ENCODE measurements around the gene ZNF429. TPM values are rescaled to one million over a fixed set of nuclear protein-coding genes. Genes with fewer than 3 reads are reported as not detected.

The ZNF429 gene
- polyA plus RNA-seq, 1 donor (not counting 4 experiments of a cell fraction or from before 2014, with no cell fraction given), result 4.4 TPM

- no peak overlapping the region for H3K27ac ChIP-seq (ENCODE audit: control insufficient read depth, insufficient read depth, low read length)
- no peaks in the 10 kb centered on the region for H3K9me1 ChIP-seq (ENCODE audit: control insufficient read depth, extremely low read depth, insufficient read depth, low read length)
- no peak overlapping the region for H3K4me3 ChIP-seq (ENCODE audit: control insufficient read depth in 2 of 3, extremely low read depth in 1 of 3, insufficient read depth in 2 of 3, low read depth in 1 of 3, low read length in 3 of 3)
- H3K36me3 ChIP-seq (ENCODE audit: control insufficient read depth in 2 of 2, extremely low read depth in 1 of 2, insufficient read depth in 2 of 2, low read length in 2 of 2), result no peaks in the 10 kb centered on the region
- H3K79me2 ChIP-seq (ENCODE audit: control insufficient read depth, insufficient read depth, low read length), result no peaks in the 10 kb centered on the region
- no peak overlapping the region for H3K9ac ChIP-seq (ENCODE audit: control insufficient read depth, extremely low read depth, insufficient read depth, low read length)
- no peaks in the 10 kb centered on the region for H3K27me3 ChIP-seq (ENCODE audit: control insufficient read depth, extremely low read depth, insufficient read depth, low read length)
- peaks cover 21% of the 10 kb centered on the region for H3K9me3 ChIP-seq (ENCODE audit: control insufficient read depth, low read depth, low read length)
- H3K4me1 ChIP-seq (ENCODE audit: control insufficient read depth, extremely low read depth, insufficient read depth, low read length), result no peaks in the 10 kb centered on the region
- no peak for TF ChIP-seq CTCF (optimal IDR thresholded peaks at IDR 0.05 in 1 of 3, IDR thresholded peaks at IDR 0.05 in 1 of 3, conservative IDR thresholded peaks at IDR 0.05 in 1 of 3; ENCODE audit: extremely low read depth in 1 of 3, insufficient read depth in 2 of 3, low read length in 3 of 3)
- no peak for TF ChIP-seq EZH2 (IDR thresholded peaks at IDR 0.05; ENCODE audit: low read length)
- no peak overlapping the region for H2AFZ ChIP-seq (ENCODE audit: control insufficient read depth, low read length)
- DNase-seq (ENCODE audit: low read depth, low spot score), result no peak
- FAIRE-seq, result no peak
- no peaks in the 10 kb centered on the region for H4K20me1 ChIP-seq (ENCODE audit: control insufficient read depth, extremely low read depth, insufficient read depth, low read length)
- H3K4me2 ChIP-seq (ENCODE audit: control insufficient read depth, extremely low read depth, insufficient read depth, low read depth, low read length), result no peak overlapping the region
- dilution Hi-C loops (cut with MboI; ENCODE audit: extremely low pct_ligation_motif_present, low sequenced_read_pairs), result no loop called here
Measured at GRCh38 chr19:21584537-21584936, 79.1 kb downstream of the ZNF429 start.

DNA sequence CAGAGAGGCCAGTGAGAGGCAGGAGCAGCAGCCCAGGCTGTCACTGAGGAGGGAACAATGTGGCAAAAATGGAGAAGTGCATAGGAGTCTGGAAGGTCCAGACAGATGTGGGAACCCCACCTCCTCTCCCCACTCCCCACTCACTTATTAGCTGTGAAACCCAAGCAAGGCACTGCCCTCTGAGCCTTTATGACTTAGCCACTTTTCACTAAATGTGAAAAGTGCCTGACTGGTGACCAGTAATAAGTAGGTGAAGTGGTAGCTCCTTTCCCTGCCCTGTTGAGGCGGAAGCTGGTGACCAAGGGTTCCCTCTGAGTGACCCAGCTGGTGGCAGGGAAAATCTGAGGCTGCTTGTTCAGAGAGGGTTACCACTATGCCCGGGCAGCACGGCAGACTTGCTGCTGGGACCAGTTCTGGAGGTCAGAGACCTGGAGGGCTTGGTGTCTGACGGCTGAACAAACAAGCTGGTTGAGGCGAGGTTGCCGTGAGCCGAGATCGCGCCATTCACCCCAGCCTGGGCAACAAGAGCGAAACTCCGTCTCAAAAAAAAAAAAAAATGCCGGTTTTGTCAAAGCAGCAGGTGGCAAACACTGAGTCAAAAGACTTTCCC is 80.0 kb downstream of the ZNF429 start:
- peaks cover 19% of the 10 kb centered on the region for H3K9me3 ChIP-seq (ENCODE audit: control insufficient read depth, low read depth, low read length)
- no peak overlapping the region for H2AFZ ChIP-seq (ENCODE audit: control insufficient read depth, low read length)
- DNase-seq (ENCODE audit: low read depth, low spot score) (no peak), FAIRE-seq (no peak)
- H3K9me1 ChIP-seq (ENCODE audit: control insufficient read depth, extremely low read depth, insufficient read depth, low read length), result no peaks in the 10 kb centered on the region
- no peak overlapping the region for H3K27ac ChIP-seq (ENCODE audit: control insufficient read depth, insufficient read depth, low read length)
- H3K9ac ChIP-seq (ENCODE audit: control insufficient read depth, extremely low read depth, insufficient read depth, low read length), result no peak overlapping the region
- H3K36me3 ChIP-seq (ENCODE audit: control insufficient read depth in 2 of 2, extremely low read depth in 1 of 2, insufficient read depth in 2 of 2, low read length in 2 of 2), result no peaks in the 10 kb centered on the region
- no peaks in the 10 kb centered on the region for H3K79me2 ChIP-seq (ENCODE audit: control insufficient read depth, insufficient read depth, low read length)
- no peak overlapping the region for H3K4me2 ChIP-seq (ENCODE audit: control insufficient read depth, extremely low read depth, insufficient read depth, low read depth, low read length)
- no peaks in the 10 kb centered on the region for H3K4me1 ChIP-seq (ENCODE audit: control insufficient read depth, extremely low read depth, insufficient read depth, low read length)
- TF ChIP-seq EZH2 (IDR thresholded peaks at IDR 0.05; ENCODE audit: low read length) (no peak), CTCF (optimal IDR thresholded peaks at IDR 0.05 in 1 of 3, IDR thresholded peaks at IDR 0.05 in 1 of 3, conservative IDR thresholded peaks at IDR 0.05 in 1 of 3; ENCODE audit: extremely low read depth in 1 of 3, insufficient read depth in 2 of 3, low read length in 3 of 3) (no peak)
- no peak overlapping the region for H3K4me3 ChIP-seq (ENCODE audit: control insufficient read depth in 2 of 3, extremely low read depth in 1 of 3, insufficient read depth in 2 of 3, low read depth in 1 of 3, low read length in 3 of 3)
- dilution Hi-C loops (cut with MboI; ENCODE audit: extremely low pct_ligation_motif_present, low sequenced_read_pairs), result no loop called here
- H4K20me1 ChIP-seq (ENCODE audit: control insufficient read depth, extremely low read depth, insufficient read depth, low read length), result no peaks in the 10 kb centered on the region
- no peaks in the 10 kb centered on the region for H3K27me3 ChIP-seq (ENCODE audit: control insufficient read depth, extremely low read depth, insufficient read depth, low read length)

Data from keratinocyte (primary cell).